K562 (cell line): Measurements from ENCODE around the gene EMC9. TPM values are rescaled to one million over a fixed set of nuclear protein-coding genes. Genes with fewer than 3 reads are reported as not detected.

Source experiments
- ATAC-seq: fragments of 200-7000 bp; cut with Tn5 transposase; 3 replicates; pipeline ENCODE4 v1.9.1; 2020; ENCODE audit warnings: moderate library complexity
- BruUV-seq: library from RNA; stranded (reverse); fragments of 400-500 nt; replicated peaks from 2 replicates; lab custom pipeline; 2021; lab: Mats Ljungman, UMichigan
- CTCF ChIA-PET: fragments of 300-600 bp; formaldehyde crosslinking; extraction: SDS; loops from one replicate; lab custom pipeline; 2021; ENCODE audit warnings: low intra/inter-chr PET ratio; lab: Yijun Ruan, JAX
- POLR2A ChIA-PET: fragments of 300-600, 350-650 bp; sonication (Branson Sonifier 250); formaldehyde crosslinking; extraction: SDS; loops from one replicate; lab custom pipeline; 2021; ENCODE audit warnings: antibody characterized with exemption, inconsistent platforms; lab: Yijun Ruan, JAX
- DNase-seq, 4 experiments: peaks; one replicate each; pipeline versions ENCODE4 v3.0.0 to v3.0.0-alpha.2; 2011 to 2018; ENCODE audit warnings: low spot score in 3 of 4, mixed read lengths in 3 of 4; ENCODE audit errors: extremely low read depth in 1 of 4
- FAIRE-seq: peaks from 2 replicates; lab custom pipeline; 2011; peaks lifted over from hg19 to GRCh38; lab: Jason Lieb, UNC
- H2AFZ ChIP-seq: 2 replicates; pipeline ENCODE4 v1.6.0; 2011; ENCODE audit warnings: low read depth, low read length, control low read depth, inconsistent platforms
- H3K27ac ChIP-seq: fragments of 200-600 bp; 3 replicates; pipeline ENCODE4 v1.8.0; 2011; ENCODE audit warnings: low read depth, mild to moderate bottlenecking, control low read depth, inconsistent platforms, low read length, moderate library complexity, mixed read lengths; ENCODE audit errors: extremely low read depth
- H3K27me3 ChIP-seq, 2 experiments: fragments of 300-600 bp in 1 of 2; 2 replicates in 1 of 2; 3 replicates in 1 of 2; pipeline versions ENCODE4 v1.6.0 to v1.8.0; 2011; ENCODE audit warnings: inconsistent platforms in 2 of 2, low read length in 2 of 2, mild to moderate bottlenecking in 1 of 2, mixed read lengths in 1 of 2, moderate library complexity in 1 of 2; ENCODE audit not compliant: control insufficient read depth in 2 of 2, insufficient read depth in 2 of 2
- H3K36me3 ChIP-seq: fragments of 300-600 bp; 3 replicates; pipeline ENCODE4 v1.8.0; 2011; ENCODE audit warnings: mild to moderate bottlenecking, low read length, inconsistent platforms; ENCODE audit not compliant: control insufficient read depth, insufficient read depth
- H3K4me1 ChIP-seq, 2 experiments: fragments of 200-600 bp in 1 of 2; replicated peaks in 1 of 2; 2 replicates in 1 of 2; 3 replicates in 1 of 2; pipeline versions ENCODE4 v1.5.1 to v1.8.0; 2011; ENCODE audit warnings: inconsistent platforms in 2 of 2, low read length in 2 of 2, mild to moderate bottlenecking in 1 of 2, mixed read lengths in 1 of 2, moderate library complexity in 1 of 2; ENCODE audit not compliant: control insufficient read depth in 2 of 2, insufficient read depth in 2 of 2
- H3K4me2 ChIP-seq: 2 replicates; pipeline ENCODE4 v1.6.1; 2011; ENCODE audit warnings: low read length, control low read depth, inconsistent platforms, mixed read lengths; ENCODE audit not compliant: insufficient read depth
- H3K4me3 ChIP-seq: fragments of 200-600 bp; sonication (generic), shearing (Covaris generic); 2 replicates; pipeline ENCODE4 v1.5.1; 2016; ENCODE audit warnings: control low read depth, inconsistent platforms
- H3K79me2 ChIP-seq: fragments of 200-600 bp; 3 replicates; pipeline ENCODE4 v1.8.0; 2011; ENCODE audit warnings: low read length, inconsistent platforms; ENCODE audit not compliant: control insufficient read depth, insufficient read depth
- H3K9ac ChIP-seq, 2 experiments: 2 replicates each; pipeline versions ENCODE4 v1.6.0 to v1.6.1; 2011; ENCODE audit warnings: low read depth in 2 of 2, low read length in 2 of 2, control low read depth in 1 of 2, inconsistent platforms in 1 of 2, mild to moderate bottlenecking in 1 of 2, mixed read lengths in 1 of 2; ENCODE audit not compliant: insufficient read depth in 1 of 2
- H3K9me1 ChIP-seq: one replicate; pipeline ENCODE4 v1.6.0; 2011; ENCODE audit warnings: inconsistent platforms, mild to moderate bottlenecking, low read length, moderate library complexity; ENCODE audit not compliant: control insufficient read depth, insufficient read depth
- H3K9me3 ChIP-seq: replicated peaks from 2 replicates; pipeline ENCODE4 v1.5.1; 2011; ENCODE audit warnings: low read depth, low read length, inconsistent platforms; ENCODE audit not compliant: control insufficient read depth, insufficient read depth
- H4K20me1 ChIP-seq: replicated peaks from 2 replicates; pipeline ENCODE4 v1.6.1; 2011; ENCODE audit warnings: low read length, inconsistent platforms, mixed read lengths; ENCODE audit not compliant: control insufficient read depth, insufficient read depth
- CREM ChIP-seq: IDR thresholded peaks from 2 replicates; pipeline ENCODE4 v1.6.1; 2014; ENCODE audit warnings: antibody characterized with exemption, low read depth
- HIVEP1 ChIP-seq: fragments of 250-450 bp; sonication (Bioruptor Pico); IDR thresholded peaks from 2 replicates; pipeline ENCODE4 v1.4.0; 2020; ENCODE audit warnings: mild to moderate bottlenecking
- HSF4 ChIP-seq: fragments of 250-450 bp; sonication (Bioruptor Pico); IDR thresholded peaks from 2 replicates; pipeline ENCODE4 v2.1.2; 2022; ENCODE audit warnings: mild to moderate bottlenecking, moderate library complexity, borderline replicate concordance
- JUND ChIP-seq, 2 experiments: IDR thresholded peaks; 2 replicates in 1 of 2; 3 replicates in 1 of 2; pipeline ENCODE4 v1.6.1; 2011; ENCODE audit warnings: borderline replicate concordance in 2 of 2, low read depth in 2 of 2, low read length in 2 of 2, improper control_type of control experiment in 1 of 2, missing biosample characterization in 1 of 2, missing genetic modification characterization in 1 of 2, missing genetic modification reagents in 1 of 2
- KAT2B ChIP-seq: IDR thresholded peaks from one replicate; pipeline ENCODE4 v1.6.1; 2012; ENCODE audit warnings: low read depth, mild to moderate bottlenecking, control low read depth, inconsistent platforms, low read length, moderate library complexity
- MIER1 ChIP-seq: fragments of 450-650 bp; IDR thresholded peaks from 2 replicates; pipeline ENCODE4 v1.6.1; 2016; ENCODE audit warnings: antibody characterized with exemption, mild to moderate bottlenecking, low read depth
- MYNN ChIP-seq, 2 experiments: sonication (generic); formaldehyde crosslinking in 1 of 2; IDR thresholded peaks; 2 replicates each; pipeline versions ENCODE4 v1.5.0 to v1.6.1; 2016 to 2020; ENCODE audit warnings: antibody characterized with exemption in 1 of 2, missing genetic modification reagents in 1 of 2
- POLR2A ChIP-seq: fragments of 450-650 bp; conservative IDR thresholded peaks from 2 replicates; pipeline ENCODE4 v1.6.1; 2016
- ZBTB7A ChIP-seq: IDR thresholded peaks from 2 replicates; pipeline ENCODE4 v1.6.1; 2011; ENCODE audit warnings: low read depth, mild to moderate bottlenecking, low read length, moderate library complexity, borderline replicate concordance; ENCODE audit not compliant: control insufficient read depth
- WGBS: fragments of 100-300 bp; shearing (Covaris generic); methylation state at CpG from one replicate; pipeline ENCODE4 v1.1.6; 2016; ENCODE audit warnings: low coverage, mixed read lengths; ENCODE audit not compliant: insufficient coverage; ENCODE audit errors: missing lambda C conversion rate; 5-methylcytosine and 5-hydroxymethylcytosine counted together
- in situ Hi-C: fragments of 300-500 bp; cut with MboI; formaldehyde crosslinking; loops from 4 replicates; pipeline ENCODE4 v1.15.0; 2018; ENCODE audit warnings: inconsistent platforms, mixed read lengths
- intact Hi-C: fragments of 100-400 bp; cut with micrococcal nuclease; formaldehyde crosslinking; loops from 2 replicates; pipeline ENCODE4 v1.14.2; 2022
- polyA plus RNA-seq, 8 experiments: library from polyadenylated mRNA; depleted of rRNA in 4 of 8; stranded (reverse) in 5 of 8; unstranded in 3 of 8; fragments of >200 nt; fragmentation: Nextera tagmentation in 2 of 8; fragmentation: Illumina TruSeq in 1 of 8; extraction: Ambion mirVana in 2 of 8; extraction: Trizol in 1 of 8; gene quantifications; 2 replicates each; pipeline versions ENCODE4 v1.2.1 to v1.2.3, GENCODE V29; 2011 to 2014; ENCODE audit warnings: inconsistent platforms in 1 of 8, missing spikeins in 1 of 8
- total RNA-seq, 7 experiments: library from RNA; depleted of rRNA in 6 of 7; stranded (reverse); fragments of >200 nt in 6 of 7; fragmentation: Illumina TruSeq in 2 of 7; extraction: Trizol in 2 of 7; gene quantifications; 2 replicates each; pipeline versions ENCODE4 v1.2.1 to v1.2.3, GENCODE V29; 2011 to 2021; ENCODE audit warnings: low replicate concordance in 1 of 7
- TF ChIP-seq, protein P1 (sequence below), 2 experiments: fragments of 450-650 bp; conservative IDR thresholded peaks; 2 replicates each; pipeline ENCODE4 v1.6.1; 2017; ENCODE audit warnings: mild to moderate bottlenecking in 2 of 2, moderate library complexity in 2 of 2

The EMC9 gene
- total and polyA plus RNA-seq, 9 of the 15 experiments (the other 6 are each of a cell fraction or from before 2014, with no cell fraction given): 3.1 to 13.2 (median 7.8) TPM

DNA sequence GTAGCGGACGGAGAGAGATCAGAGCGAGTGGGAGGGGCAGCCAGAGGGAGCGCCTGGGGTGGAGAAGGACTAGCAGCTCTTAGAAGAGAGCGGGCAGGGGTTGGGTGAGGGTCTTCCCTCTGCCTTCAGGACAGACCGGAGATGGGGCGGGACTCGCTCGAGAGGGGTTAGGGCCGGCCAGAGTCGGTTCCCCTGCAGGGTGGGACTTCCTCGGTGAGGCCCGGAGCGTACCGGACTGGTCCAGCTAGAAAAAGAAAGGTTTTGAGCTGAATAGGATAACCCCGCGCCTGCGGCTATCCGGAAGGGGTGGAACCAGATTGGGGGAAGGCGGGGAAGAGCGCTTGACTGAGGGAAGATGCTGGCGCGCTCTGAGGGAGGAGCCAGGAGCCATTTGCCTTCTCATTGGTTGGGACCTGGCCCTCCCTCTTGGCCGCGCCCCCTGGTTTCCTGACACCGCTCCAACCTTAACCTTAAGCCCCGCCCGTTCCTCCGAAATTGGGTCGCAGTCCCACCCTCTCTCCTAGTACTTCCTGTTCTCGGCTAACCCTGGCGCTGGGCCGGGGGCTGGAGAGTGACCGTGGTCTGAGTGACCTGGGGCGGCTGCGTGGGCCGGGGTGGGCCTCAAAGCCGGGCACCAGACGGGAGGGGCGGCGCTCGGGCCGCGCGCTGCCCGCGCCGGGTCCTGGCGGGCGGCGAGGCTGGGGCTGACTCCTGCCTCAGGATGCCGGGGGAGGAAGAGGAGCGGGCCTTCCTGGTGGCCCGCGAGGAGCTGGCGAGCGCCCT is 5.8 kb upstream of the EMC9 start, which contains the start of gene RNF31:
Gene RNF31, plus strand, starts transcription at position 521 of the 783 bp plus-strand sequence. Its CDS starts 201 bp downstream, at position 722.
- no TSS peak for BruUV-seq
- no peaks in the 10 kb centered on the region for H4K20me1 ChIP-seq
- in situ Hi-C loops: no loop called here
- POLR2A ChIA-PET: interaction anchor here (0.6 to 2.2 kb wide), 12 partner anchors 8 to 284 kb away, joined by 3 to 6 read pairs (median 4); partner anchors contain the start of genes DCAF11, IRF9, NRL and TINF2
- peaks cover 31 to 44% of the 10 kb centered on the region in 2 experiments; a peak in 4 of 5 replicates for H3K4me1 ChIP-seq
- intact Hi-C loops: loop anchor here (2.0 to 10.0 kb wide), 2 partner anchors 32 to 52 kb away; partner anchors contain the start of genes DCAF11, NRL and PCK2
- peak within 1 kb of the TSS; percentile 98 for H3K4me3 ChIP-seq
- no peaks in the 10 kb centered on the region for H3K9me3 ChIP-seq
- DNase-seq (peak; percentile 85 to 97 (median 90)), ATAC-seq (peak; percentile 95), FAIRE-seq (peak; percentile 99)
- peak within 1 kb of the TSS; percentile 72 for H3K27ac ChIP-seq
- 0% methylated on average over 16 of the region's 57 CpGs for WGBS
- H3K27me3 ChIP-seq: no peaks in the 10 kb centered on the region
- H3K9me1 ChIP-seq: peaks cover 5% of the 10 kb centered on the region
- peak within 1 kb of the TSS; percentile 81 to 97 for H3K9ac ChIP-seq
- H2AFZ ChIP-seq: peak within 1 kb of the TSS; percentile 84
- peak within 1 kb of the TSS; percentile 98 for H3K4me2 ChIP-seq
- CTCF ChIA-PET: no interaction called here
- peaks cover 39% of the 10 kb centered on the region for H3K79me2 ChIP-seq
- peaks cover 61% of the 10 kb centered on the region; the same call in 2 of the 3 replicates for H3K36me3 ChIP-seq
- no peak for TF ChIP-seq MYNN (IDR thresholded peaks at IDR 0.05)
- TF ChIP-seq MYNN (CRISPR knock-in tag; IDR thresholded peaks at IDR 0.05): no peak
- TF ChIP-seq MIER1: no peak
- TF ChIP-seq, protein P1, sequence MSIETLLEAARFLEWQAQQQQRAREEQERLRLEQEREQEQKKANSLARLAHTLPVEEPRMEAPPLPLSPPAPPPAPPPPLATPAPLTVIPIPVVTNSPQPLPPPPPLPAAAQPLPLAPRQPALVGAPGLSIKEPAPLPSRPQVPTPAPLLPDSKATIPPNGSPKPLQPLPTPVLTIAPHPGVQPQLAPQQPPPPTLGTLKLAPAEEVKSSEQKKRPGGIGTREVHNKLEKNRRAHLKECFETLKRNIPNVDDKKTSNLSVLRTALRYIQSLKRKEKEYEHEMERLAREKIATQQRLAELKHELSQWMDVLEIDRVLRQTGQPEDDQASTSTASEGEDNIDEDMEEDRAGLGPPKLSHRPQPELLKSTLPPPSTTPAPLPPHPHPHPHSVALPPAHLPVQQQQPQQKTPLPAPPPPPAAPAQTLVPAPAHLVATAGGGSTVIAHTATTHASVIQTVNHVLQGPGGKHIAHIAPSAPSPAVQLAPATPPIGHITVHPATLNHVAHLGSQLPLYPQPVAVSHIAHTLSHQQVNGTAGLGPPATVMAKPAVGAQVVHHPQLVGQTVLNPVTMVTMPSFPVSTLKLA (conservative IDR thresholded peaks at IDR 0.05): no peak
- no peak for TF ChIP-seq HSF4
- TF ChIP-seq POLR2A: peak; percentile 55; the same call in 1 of the 2 replicates
- TF ChIP-seq KAT2B: no peak
- TF ChIP-seq JUND (IDR thresholded peaks at IDR 0.05; ENCODE audit: borderline replicate concordance, low read depth, low read length): no peak
- TF ChIP-seq JUND (tag; IDR thresholded peaks at IDR 0.05; ENCODE audit: borderline replicate concordance, low read depth, low read length): no peak
- no peak for TF ChIP-seq HIVEP1
- TF ChIP-seq CREM: peak; percentile 24; the same call in 1 of the 2 replicates
- TF ChIP-seq ZBTB7A: no peak; the same call in 1 of the 2 replicates
